H9 (cell line): ENCODE results near the gene MRTFA. TPM values are rescaled to one million over a fixed set of nuclear protein-coding genes. Genes with fewer than 3 reads are reported as not detected.

ENCODE experiments used
- DNase-seq: peaks from one replicate; pipeline ENCODE4 v3.0.0-alpha.2; 2017
- H2AFZ ChIP-seq: one replicate; pipeline ENCODE4 v1.6.1; 2013; ENCODE audit warnings: mild to moderate bottlenecking, low read length, control low read depth, moderate library complexity
- H2AK5ac ChIP-seq: 2 replicates; pipeline ENCODE4 v1.6.1; 2013; ENCODE audit warnings: low read length, control low read depth, mixed read lengths; ENCODE audit not compliant: insufficient read length
- H2BK120ac ChIP-seq: one replicate; pipeline ENCODE4 v1.6.1; 2013; ENCODE audit warnings: low read depth, mild to moderate bottlenecking, low read length, control low read depth, inconsistent platforms; ENCODE audit not compliant: poor library complexity, severe bottlenecking
- H2BK12ac ChIP-seq: 2 replicates; pipeline ENCODE4 v1.6.1; 2013; ENCODE audit warnings: low read length, control low read depth, mixed read lengths, low read depth; ENCODE audit not compliant: insufficient read length
- H2BK15ac ChIP-seq: 2 replicates; pipeline ENCODE4 v1.6.1; 2013; ENCODE audit warnings: low read depth, low read length, control low read depth
- H2BK20ac ChIP-seq: one replicate; pipeline ENCODE4 v1.6.1; 2013; ENCODE audit warnings: low read depth, mild to moderate bottlenecking, low read length, control low read depth, inconsistent platforms; ENCODE audit not compliant: poor library complexity, severe bottlenecking
- H2BK5ac ChIP-seq: 2 replicates; pipeline ENCODE4 v1.6.1; 2013; ENCODE audit warnings: low read length, control low read depth, mixed read lengths; ENCODE audit not compliant: insufficient read length
- H3K14ac ChIP-seq: 2 replicates; pipeline ENCODE4 v1.6.1; 2013; ENCODE audit warnings: low read length, control low read depth; ENCODE audit not compliant: insufficient read depth
- H3K18ac ChIP-seq: 2 replicates; pipeline ENCODE4 v1.6.1; 2013; ENCODE audit warnings: low read depth, mild to moderate bottlenecking, mixed read lengths, low read length, control low read depth; ENCODE audit not compliant: insufficient read length
- H3K23ac ChIP-seq: 2 replicates; pipeline ENCODE4 v1.6.1; 2013; ENCODE audit warnings: low read length, control low read depth, mixed read lengths, low read depth; ENCODE audit not compliant: insufficient read length
- H3K23me2 ChIP-seq: 2 replicates; pipeline ENCODE4 v1.6.1; 2013; ENCODE audit warnings: low read depth, mild to moderate bottlenecking, mixed read lengths, low read length, control low read depth; ENCODE audit not compliant: insufficient read length, poor library complexity, severe bottlenecking
- H3K27ac ChIP-seq: 2 replicates; pipeline ENCODE4 v1.5.1; 2013; ENCODE audit warnings: low read length, control low read depth, mixed read lengths, low read depth; ENCODE audit not compliant: insufficient read length
- H3K27me3 ChIP-seq: 2 replicates; pipeline ENCODE4 v1.6.1; 2013; ENCODE audit warnings: low read length, control low read depth, inconsistent platforms; ENCODE audit not compliant: insufficient read depth
- H3K4ac ChIP-seq: 2 replicates; pipeline ENCODE4 v1.6.1; 2013; ENCODE audit warnings: low read depth, mild to moderate bottlenecking, control low read depth, inconsistent platforms, low read length, moderate library complexity
- H3K4me1 ChIP-seq: 2 replicates; pipeline ENCODE4 v1.6.1; 2013; ENCODE audit warnings: low read length, control low read depth, inconsistent platforms; ENCODE audit not compliant: insufficient read depth
- H3K4me2 ChIP-seq: 2 replicates; pipeline ENCODE4 v1.6.1; 2013; ENCODE audit warnings: low read length, control low read depth, mixed read lengths; ENCODE audit not compliant: insufficient read length, insufficient read depth
- H3K56ac ChIP-seq: 2 replicates; pipeline ENCODE4 v1.6.1; 2013; ENCODE audit warnings: low read depth, mild to moderate bottlenecking, mixed read lengths, low read length, control low read depth; ENCODE audit not compliant: insufficient read length
- H3K79me1 ChIP-seq: 2 replicates; pipeline ENCODE4 v1.6.1; 2013; ENCODE audit warnings: low read depth, mild to moderate bottlenecking, moderate library complexity, low read length, control low read depth, inconsistent platforms; ENCODE audit not compliant: insufficient read depth, poor library complexity, severe bottlenecking
- H3K79me2 ChIP-seq: 2 replicates; pipeline ENCODE4 v1.6.1; 2013; ENCODE audit warnings: low read length, control low read depth, inconsistent platforms; ENCODE audit not compliant: insufficient read depth
- H3K9ac ChIP-seq: 2 replicates; pipeline ENCODE4 v1.6.1; 2013; ENCODE audit warnings: low read length, control low read depth, mixed read lengths; ENCODE audit not compliant: insufficient read length; ENCODE audit errors: extremely low read depth
- H3K9me3 ChIP-seq: one replicate; pipeline ENCODE4 v1.6.1; 2013; ENCODE audit warnings: low read depth, low read length, inconsistent platforms; ENCODE audit not compliant: control insufficient read depth
- H3T11ph ChIP-seq: one replicate; pipeline ENCODE4 v1.6.1; 2013; ENCODE audit warnings: mild to moderate bottlenecking, low read length, control low read depth, inconsistent platforms
- H4K20me1 ChIP-seq: one replicate; pipeline ENCODE4 v1.6.1; 2013; ENCODE audit not compliant: control insufficient read depth, insufficient read length, insufficient read depth
- H4K5ac ChIP-seq: 2 replicates; pipeline ENCODE4 v1.6.1; 2013; ENCODE audit warnings: low read depth, mild to moderate bottlenecking, mixed read lengths, low read length, control low read depth; ENCODE audit not compliant: insufficient read length
- H4K8ac ChIP-seq: replicated peaks from 2 replicates; pipeline ENCODE4 v1.6.1; 2013; ENCODE audit warnings: low read length, control low read depth, mixed read lengths, low read depth; ENCODE audit not compliant: insufficient read length
- H4K91ac ChIP-seq: 2 replicates; pipeline ENCODE4 v1.6.1; 2013; ENCODE audit warnings: low read depth, mild to moderate bottlenecking, moderate library complexity, mixed read lengths, low read length, control low read depth; ENCODE audit not compliant: insufficient read length
- H3K27ac Mint-ChIP-seq, 3 experiments: 2 replicates in 2 of 3; 3 replicates in 1 of 3; pipeline ENCODE4 v1.8.0; 2020 to 2021; ENCODE audit warnings: mixed read lengths in 3 of 3, mild to moderate bottlenecking in 1 of 3, moderate library complexity in 1 of 3
- H3K27me3 Mint-ChIP-seq: 2 replicates; pipeline ENCODE4 v1.8.0; 2021; ENCODE audit warnings: low read depth, mild to moderate bottlenecking, moderate library complexity, mixed read lengths
- H3K36me3 Mint-ChIP-seq, 3 experiments: 2 replicates in 2 of 3; 3 replicates in 1 of 3; pipeline ENCODE4 v1.8.0; 2020 to 2021; ENCODE audit warnings: low read depth in 3 of 3, mixed read lengths in 3 of 3; ENCODE audit not compliant: insufficient read depth in 1 of 3
- H3K4me1 Mint-ChIP-seq, 2 experiments: 2 replicates each; pipeline ENCODE4 v1.8.0; 2020; ENCODE audit warnings: mixed read lengths in 2 of 2
- H3K4me3 Mint-ChIP-seq, 2 experiments: 2 replicates in 1 of 2; 3 replicates in 1 of 2; pipeline ENCODE4 v1.8.0; 2020 to 2021; ENCODE audit warnings: mild to moderate bottlenecking in 2 of 2, mixed read lengths in 2 of 2, moderate library complexity in 1 of 2
- H3K9me3 Mint-ChIP-seq, 2 experiments: 2 replicates in 1 of 2; 3 replicates in 1 of 2; pipeline ENCODE4 v1.8.0; 2020; ENCODE audit warnings: mild to moderate bottlenecking in 2 of 2, mixed read lengths in 2 of 2, moderate library complexity in 1 of 2
- WGBS: extraction: QIAGEN DNeasy Blood & Tissue Kit; methylation state at CpG from one replicate; pipeline ENCODE4 v1.1.7; 2013; ENCODE audit warnings: missing lambda C conversion rate, low lambda C conversion rate, mixed read lengths; ENCODE audit not compliant: insufficient read length; ENCODE audit errors: extremely low coverage; 5-methylcytosine and 5-hydroxymethylcytosine counted together
- total RNA-seq: library from RNA; stranded (reverse); gene quantifications from 2 replicates; pipeline ENCODE4 v1.2.1, GENCODE V29; 2021
- TF ChIP-seq, protein P1 (sequence below): fragments of 200-600 bp; sonication (generic); conservative IDR thresholded peaks from 3 replicates; pipeline ENCODE4 v1.8.0; 2021; ENCODE audit warnings: antibody characterized with exemption, mild to moderate bottlenecking

The MRTFA gene
- total RNA-seq, 1 experiment from 2014 or later: 38.1 TPM

DNA sequence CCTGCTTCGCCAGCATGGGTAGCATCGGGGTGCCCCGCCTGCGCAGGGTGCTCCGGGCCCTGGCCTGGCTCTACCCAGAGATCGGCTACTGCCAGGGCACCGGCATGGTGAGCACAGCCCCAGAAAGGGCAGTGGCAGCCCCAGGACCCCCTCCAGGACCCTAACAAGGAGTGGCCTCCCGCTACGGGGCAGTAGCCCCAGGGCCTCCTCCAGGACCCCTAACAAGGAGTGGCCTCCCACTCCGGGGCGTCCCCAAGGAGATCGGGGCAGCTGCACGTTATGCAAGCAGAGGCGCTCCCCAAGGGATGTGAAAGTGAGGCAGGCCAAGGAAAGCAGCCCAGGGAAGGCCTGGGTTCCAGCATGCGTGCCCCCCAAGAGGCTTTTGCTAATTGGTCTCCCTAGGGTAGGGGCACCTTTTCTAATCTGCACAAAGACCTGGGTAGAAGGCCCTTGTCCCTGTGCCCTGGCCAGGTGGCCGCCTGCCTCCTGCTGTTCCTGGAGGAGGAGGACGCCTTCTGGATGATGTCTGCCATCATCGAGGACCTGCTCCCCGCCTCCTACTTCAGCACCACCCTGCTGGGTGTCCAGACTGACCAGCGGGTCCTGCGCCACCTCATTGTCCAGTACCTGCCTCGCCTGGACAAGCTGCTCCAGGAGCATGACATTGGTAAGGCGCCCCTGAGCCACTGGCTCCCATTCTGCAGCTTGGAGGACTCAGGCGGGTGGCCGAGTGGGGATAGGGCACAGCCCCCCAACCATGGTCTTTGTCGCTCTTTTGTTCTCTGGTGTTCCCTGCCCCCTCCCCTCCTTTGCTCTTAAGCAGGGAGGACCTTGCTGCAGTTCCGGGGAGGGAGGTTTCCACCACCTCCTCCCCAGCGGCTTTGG is 231.1 kb downstream of the MRTFA start:
- Histone ChIP-seq H3K4me2 (no peak overlapping the region), H3T11ph (no peak overlapping the region), H2BK15ac (no peak overlapping the region), H3K23me2 (no peaks in the 10 kb centered on the region), H3K23ac (no peak overlapping the region), H2BK12ac (no peak overlapping the region), H3K9ac (no peak overlapping the region), H3K18ac (no peak overlapping the region), H3K27me3 (no peaks in the 10 kb centered on the region), H3K27ac (no peak overlapping the region), H3K4me1 (no peaks in the 10 kb centered on the region), H2BK5ac (no peak overlapping the region), H3K56ac (no peak overlapping the region), H3K4ac (no peak overlapping the region), H2AK5ac (no peak overlapping the region), H4K91ac (no peak overlapping the region), H3K79me2 (no peaks in the 10 kb centered on the region), H2AFZ (no peak overlapping the region), H3K9me3 (no peaks in the 10 kb centered on the region), H4K20me1 (no peaks in the 10 kb centered on the region), H4K8ac (no peak overlapping the region), H2BK20ac (no peak overlapping the region), H3K79me1 (no peaks in the 10 kb centered on the region), H3K14ac (no peak overlapping the region), H2BK120ac (no peak overlapping the region), H4K5ac (no peak overlapping the region)
- H3K9me3 Mint-ChIP-seq: no peaks in the 10 kb centered on the region
- H3K27me3 Mint-ChIP-seq: no peaks in the 10 kb centered on the region; the same call in 1 of the 2 replicates
- TF ChIP-seq, protein P1, sequence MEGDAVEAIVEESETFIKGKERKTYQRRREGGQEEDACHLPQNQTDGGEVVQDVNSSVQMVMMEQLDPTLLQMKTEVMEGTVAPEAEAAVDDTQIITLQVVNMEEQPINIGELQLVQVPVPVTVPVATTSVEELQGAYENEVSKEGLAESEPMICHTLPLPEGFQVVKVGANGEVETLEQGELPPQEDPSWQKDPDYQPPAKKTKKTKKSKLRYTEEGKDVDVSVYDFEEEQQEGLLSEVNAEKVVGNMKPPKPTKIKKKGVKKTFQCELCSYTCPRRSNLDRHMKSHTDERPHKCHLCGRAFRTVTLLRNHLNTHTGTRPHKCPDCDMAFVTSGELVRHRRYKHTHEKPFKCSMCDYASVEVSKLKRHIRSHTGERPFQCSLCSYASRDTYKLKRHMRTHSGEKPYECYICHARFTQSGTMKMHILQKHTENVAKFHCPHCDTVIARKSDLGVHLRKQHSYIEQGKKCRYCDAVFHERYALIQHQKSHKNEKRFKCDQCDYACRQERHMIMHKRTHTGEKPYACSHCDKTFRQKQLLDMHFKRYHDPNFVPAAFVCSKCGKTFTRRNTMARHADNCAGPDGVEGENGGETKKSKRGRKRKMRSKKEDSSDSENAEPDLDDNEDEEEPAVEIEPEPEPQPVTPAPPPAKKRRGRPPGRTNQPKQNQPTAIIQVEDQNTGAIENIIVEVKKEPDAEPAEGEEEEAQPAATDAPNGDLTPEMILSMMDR: no peak
- peaks cover 26 to 72% (median 69%) of the 10 kb centered on the region in 3 experiments for H3K36me3 Mint-ChIP-seq
- H3K4me1 Mint-ChIP-seq: no peaks in the 10 kb centered on the region
- H3K4me3 Mint-ChIP-seq: no peak overlapping the region
- WGBS: no CpG with 5 or more reads among the region's 28 CpGs
- no peak overlapping the region; a peak in 1 of 7 replicates for H3K27ac Mint-ChIP-seq
- DNase-seq: no peak
